Activated CD4-positive, alpha-beta T cell treated with anti-CD3 and anti-CD28 coated beads, Interleukin-2, amount 10 ng/mL, durations not matched to agents 24 days and 14 days (primary cell): ENCODE measurements around the gene DCK. TPM values are rescaled to one million over a fixed set of nuclear protein-coding genes. Genes with fewer than 3 reads are reported as not detected.
"Not testable (repeated sequence)": the region's sequence is repeated elsewhere in the genome, so short reads cannot be mapped to it uniquely, and the experiment has no call there.

Experiments
- DNase-seq: peaks from one replicate; pipeline ENCODE4 v3.0.0; 2022
- H3K27ac Mint-ChIP-seq: one replicate; pipeline ENCODE4 v1.8.0; 2022; ENCODE audit warnings: mild to moderate bottlenecking, mixed read lengths
- H3K27me3 Mint-ChIP-seq: one replicate; pipeline ENCODE4 v1.8.0; 2022; ENCODE audit warnings: mixed read lengths
- H3K36me3 Mint-ChIP-seq: one replicate; pipeline ENCODE4 v1.8.0; 2022; ENCODE audit warnings: low read depth, mild to moderate bottlenecking, mixed read lengths
- H3K4me1 Mint-ChIP-seq: one replicate; pipeline ENCODE4 v1.8.0; 2021; ENCODE audit warnings: mixed read lengths
- H3K4me3 Mint-ChIP-seq: one replicate; pipeline ENCODE4 v1.8.0; 2022; ENCODE audit warnings: mild to moderate bottlenecking, moderate library complexity, mixed read lengths
- H3K9me3 Mint-ChIP-seq: one replicate; pipeline ENCODE4 v1.8.0; 2021; ENCODE audit warnings: mixed read lengths
- intact Hi-C: fragments of 100-400 bp; cut with micrococcal nuclease; formaldehyde crosslinking; loops from one replicate; pipeline ENCODE4 v1.15.1; 2023
- total RNA-seq: library from RNA; stranded (reverse); gene quantifications from 2 replicates; pipeline ENCODE4 v1.2.3, GENCODE V29; 2022

DCK gene
- total RNA-seq, 1 donor from 2014 or later = 37.0 TPM

- Mint-ChIP-seq H3K27ac (no peak overlapping the region), H3K4me1 (no peaks in the 10 kb centered on the region), H3K9me3 (no peaks in the 10 kb centered on the region), H3K27me3 (no peaks in the 10 kb centered on the region), H3K4me3 (no peak overlapping the region), H3K36me3 (peaks cover 1% of the 10 kb centered on the region)
- intact Hi-C loops = no loop called here
- no peak for DNase-seq
These were observed 8.9 kb upstream of the DCK start for GRCh38 chr4:70984589-70984988.

DNA sequence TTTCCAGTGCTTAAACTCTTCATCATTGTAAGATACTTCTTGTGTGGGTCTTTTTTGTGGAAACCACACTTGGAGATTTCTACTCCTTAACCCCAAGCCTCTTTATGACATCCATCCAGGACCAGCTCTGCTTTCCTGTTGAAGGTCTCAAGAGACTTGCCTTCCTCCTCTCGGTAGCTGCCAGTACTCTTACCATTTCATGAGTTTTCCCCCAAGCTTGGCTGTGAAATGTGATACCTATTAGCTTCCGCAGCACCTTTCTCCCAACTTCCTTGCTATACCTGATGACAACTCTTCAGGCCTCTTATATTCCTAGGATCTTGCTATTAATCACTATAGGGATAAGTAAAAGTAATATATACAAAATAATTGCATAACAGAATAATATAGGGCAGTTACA lies 1.9 kb upstream of the DCK start:
- Mint-ChIP-seq H3K4me1 (peaks cover 33% of the 10 kb centered on the region), H3K36me3 (peaks cover 9% of the 10 kb centered on the region), H3K4me3 (no peak overlapping the region), H3K9me3 (no peaks in the 10 kb centered on the region), H3K27me3 (no peaks in the 10 kb centered on the region), H3K27ac (no peak overlapping the region)
- intact Hi-C loops = loop anchor here (10.0 kb wide), 1 partner anchor 257 kb away; no protein-coding TSS in a partner anchor
- DNase-seq = peak; percentile 52

DNA sequence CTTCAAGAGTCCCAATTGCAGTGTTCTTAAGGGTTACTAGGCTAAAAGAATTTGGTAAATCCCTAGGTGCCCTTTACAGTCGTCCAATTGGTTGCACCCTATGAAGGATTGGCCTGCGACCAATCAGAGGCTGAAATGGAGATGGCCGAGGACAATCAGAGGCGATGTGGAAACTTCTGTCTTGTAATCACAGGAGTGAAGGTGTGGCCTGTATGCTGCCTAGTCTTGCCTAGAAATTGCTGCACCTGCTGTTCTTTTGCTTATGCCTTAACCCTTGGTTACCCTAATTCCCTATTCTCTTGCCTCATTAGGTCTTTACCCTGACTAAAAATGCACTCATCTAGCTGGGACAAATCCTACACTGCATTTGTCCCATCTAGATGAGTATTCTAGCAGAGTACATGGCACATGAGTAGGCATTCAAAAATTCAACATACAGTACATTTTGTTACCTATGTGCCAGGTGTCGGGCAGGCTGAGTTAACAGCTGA lies 1.0 kb upstream of the DCK start:
- peaks cover 41% of the 10 kb centered on the region for H3K4me1 Mint-ChIP-seq
- no peaks in the 10 kb centered on the region for H3K27me3 Mint-ChIP-seq
- H3K36me3 Mint-ChIP-seq = peaks cover 10% of the 10 kb centered on the region
- intact Hi-C loops = loop anchor here (2.0 to 10.0 kb wide), 2 partner anchors 66 to 258 kb away; no protein-coding TSS in a partner anchor
- H3K4me3 Mint-ChIP-seq = peak overlapping the region; percentile 99
- H3K27ac Mint-ChIP-seq = peak overlapping the region; percentile 94
- no peaks in the 10 kb centered on the region for H3K9me3 Mint-ChIP-seq
- DNase-seq = peak; percentile 58

DNA sequence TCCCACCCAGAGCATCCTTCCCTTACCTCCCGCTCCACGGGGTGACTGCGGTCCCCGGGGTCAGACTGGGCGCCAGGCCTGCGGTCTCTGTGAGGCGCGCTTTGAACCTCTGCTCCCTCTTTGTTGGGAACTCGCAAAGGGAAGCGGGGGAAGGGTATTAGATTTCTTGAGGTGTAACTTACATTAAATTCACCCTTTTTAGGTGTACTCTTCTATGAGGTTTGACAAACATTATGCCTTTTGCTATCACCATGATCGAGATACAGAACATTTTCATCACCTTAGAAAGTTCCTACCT lies 569 bp downstream of the DCK start:
- no peak for DNase-seq
- H3K4me3 Mint-ChIP-seq = peak overlapping the region; percentile 99
- no peaks in the 10 kb centered on the region for H3K27me3 Mint-ChIP-seq
- peaks cover 49% of the 10 kb centered on the region for H3K4me1 Mint-ChIP-seq
- intact Hi-C loops = loop anchor here (10.0 kb wide), 1 partner anchor 259 kb away; no protein-coding TSS in a partner anchor
- H3K27ac Mint-ChIP-seq = peak overlapping the region; percentile 94
- peaks cover under 1% of the 10 kb centered on the region for H3K9me3 Mint-ChIP-seq
- H3K36me3 Mint-ChIP-seq = peaks cover 20% of the 10 kb centered on the region

DNA sequence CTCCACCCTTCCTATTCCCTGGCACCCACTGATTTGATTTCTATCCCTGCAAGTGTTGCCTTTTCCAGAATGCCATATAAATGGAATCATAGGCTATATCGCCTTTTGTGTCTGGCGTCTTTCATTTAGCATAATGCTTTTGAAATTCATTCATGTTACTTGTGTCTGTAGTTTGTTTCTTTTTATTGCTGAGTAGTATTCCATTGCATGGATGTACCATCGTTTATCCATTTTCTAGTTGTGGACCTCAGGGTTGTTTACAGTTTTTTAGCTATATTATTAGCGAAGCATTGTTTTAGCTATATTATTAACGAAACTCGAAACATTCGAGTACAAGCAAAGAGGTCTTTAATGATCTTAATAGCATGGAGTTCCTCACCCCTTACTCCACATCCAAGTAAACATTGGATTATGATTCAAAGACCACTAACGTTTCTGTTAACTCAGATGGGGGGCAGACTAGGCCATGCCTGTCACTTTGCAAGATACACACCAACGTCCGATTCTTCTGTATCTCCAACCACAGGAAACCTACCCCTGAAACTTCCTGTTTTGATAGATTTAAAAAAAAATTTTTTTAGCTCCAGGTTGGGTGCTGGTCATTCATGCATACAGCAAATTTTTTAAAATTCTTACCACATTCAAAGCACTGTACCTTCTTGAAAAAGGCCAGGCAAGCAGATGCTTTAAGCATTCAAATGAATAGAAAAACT lies 1.1 kb downstream of the DCK start:
- no peaks in the 10 kb centered on the region for H3K27me3 Mint-ChIP-seq
- peaks cover 25% of the 10 kb centered on the region for H3K36me3 Mint-ChIP-seq
- peak; percentile 67 for DNase-seq
- H3K4me1 Mint-ChIP-seq = peaks cover 52% of the 10 kb centered on the region
- peak overlapping the region; percentile 99 for H3K4me3 Mint-ChIP-seq
- peak overlapping the region; percentile 94 for H3K27ac Mint-ChIP-seq
- H3K9me3 Mint-ChIP-seq = peaks cover 4% of the 10 kb centered on the region
- intact Hi-C loops = loop anchor here (10.0 kb wide), 1 partner anchor 260 kb away; no protein-coding TSS in a partner anchor

DNA sequence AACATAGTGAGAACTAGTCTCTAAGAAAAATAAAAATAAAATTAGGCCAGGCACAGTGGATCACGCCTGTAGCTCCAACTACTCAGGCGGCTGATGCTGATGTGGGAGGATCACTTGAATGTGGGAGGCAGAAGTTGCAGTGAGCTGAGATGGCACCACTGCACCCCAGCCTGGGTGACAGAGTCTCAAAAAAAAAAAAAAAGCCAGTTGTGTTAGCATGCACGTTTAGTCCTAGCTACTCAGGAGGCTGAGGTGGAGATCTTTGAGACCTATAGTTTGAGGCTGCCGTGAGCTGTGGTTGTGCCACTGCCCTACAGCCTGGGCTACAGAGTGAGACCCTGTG lies 2.5 kb downstream of the DCK start:
- H3K27ac Mint-ChIP-seq = peak overlapping the region; percentile 94
- H3K27me3 Mint-ChIP-seq = no peaks in the 10 kb centered on the region
- peak overlapping the region; percentile 99 for H3K4me3 Mint-ChIP-seq
- peak; percentile 72 for DNase-seq
- H3K4me1 Mint-ChIP-seq = peaks cover 67% of the 10 kb centered on the region
- peaks cover 14% of the 10 kb centered on the region for H3K9me3 Mint-ChIP-seq
- H3K36me3 Mint-ChIP-seq = peaks cover 39% of the 10 kb centered on the region
- intact Hi-C loops = loop anchor here (10.0 kb wide), 1 partner anchor 261 kb away; no protein-coding TSS in a partner anchor

DNA sequence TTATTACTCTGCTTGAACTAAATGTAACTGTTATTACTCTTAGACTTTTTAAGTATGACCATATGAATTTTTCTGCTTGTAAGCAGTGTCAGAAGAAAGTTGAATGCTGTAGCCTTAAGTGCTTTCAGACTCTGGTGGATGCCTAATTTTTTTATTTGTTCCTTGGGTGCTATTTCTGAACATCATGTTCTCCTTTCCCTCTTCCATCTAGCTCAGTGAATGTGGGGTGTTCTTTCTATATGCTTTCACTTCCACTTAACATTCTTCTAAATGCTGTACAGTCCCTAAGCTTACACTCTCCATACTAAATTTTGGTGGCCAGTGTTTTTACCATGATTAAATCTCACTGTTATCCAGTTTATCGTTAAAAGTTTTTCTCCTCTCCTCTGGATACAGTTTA lies 3.6 kb downstream of the DCK start:
- Mint-ChIP-seq H3K4me1 (peaks cover 76% of the 10 kb centered on the region), H3K27me3 (no peaks in the 10 kb centered on the region), H3K9me3 (peaks cover 24% of the 10 kb centered on the region), H3K27ac (peak overlapping the region; percentile 94), H3K4me3 (peak overlapping the region; percentile 99), H3K36me3 (peaks cover 50% of the 10 kb centered on the region)
- intact Hi-C loops = loop anchor here (10.0 kb wide), 1 partner anchor 262 kb away; no protein-coding TSS in a partner anchor
- DNase-seq = peak; percentile 50

DNA sequence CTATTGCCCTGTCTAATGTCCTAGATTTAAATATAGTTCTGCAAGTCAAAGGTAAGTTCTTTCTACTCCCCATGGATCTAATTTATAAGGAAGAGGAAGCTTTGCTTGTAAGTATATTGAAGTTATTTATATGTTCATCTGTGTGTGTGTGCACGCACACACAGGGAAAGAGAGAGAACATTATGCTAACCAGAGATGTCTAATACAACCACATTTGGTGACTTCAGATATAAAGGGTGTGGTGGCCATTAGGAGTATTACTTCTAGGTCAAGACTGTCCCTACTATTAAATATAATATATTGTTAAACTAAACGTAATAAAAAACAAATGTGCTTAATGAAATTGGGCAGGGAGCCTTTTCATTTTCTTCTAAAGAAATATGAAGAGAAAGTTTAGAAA lies 4.1 kb downstream of the DCK start:
- Mint-ChIP-seq H3K9me3 (peaks cover 24% of the 10 kb centered on the region), H3K4me1 (peaks cover 79% of the 10 kb centered on the region), H3K27ac (peak overlapping the region; percentile 94), H3K36me3 (peaks cover 53% of the 10 kb centered on the region), H3K27me3 (no peaks in the 10 kb centered on the region), H3K4me3 (peak overlapping the region; percentile 99)
- intact Hi-C loops = loop anchor here (10.0 kb wide), 1 partner anchor 263 kb away; no protein-coding TSS in a partner anchor
- no peak for DNase-seq

DNA sequence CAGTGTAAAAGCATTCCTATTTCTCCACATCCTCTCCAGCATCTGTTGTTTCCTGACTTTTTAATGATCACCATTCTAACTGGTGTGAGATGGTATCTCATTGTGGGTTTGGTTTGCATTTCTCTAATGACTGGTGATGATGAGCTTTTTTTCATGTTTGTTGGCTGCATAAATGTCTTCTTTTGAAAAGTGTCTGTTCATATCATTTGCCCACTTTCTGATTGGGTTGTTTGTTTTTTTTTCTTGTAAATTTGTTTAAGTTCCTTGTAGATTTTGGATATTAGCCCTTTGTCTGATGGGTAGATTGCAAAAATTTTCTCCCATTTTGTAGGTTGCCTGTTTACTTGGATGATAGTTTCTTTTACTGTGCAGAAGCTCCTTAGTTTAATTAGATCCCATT lies 6.2 kb downstream of the DCK start:
- not testable (repeated sequence) for H3K27me3 Mint-ChIP-seq, DNase-seq
- intact Hi-C loops = loop anchor here (10.0 kb wide), 2 partner anchors 265 to 385 kb away; no protein-coding TSS in a partner anchor
- H3K36me3 Mint-ChIP-seq = peaks cover 61% of the 10 kb centered on the region
- H3K27ac Mint-ChIP-seq = peak overlapping the region; percentile 8
- peaks cover 89% of the 10 kb centered on the region for H3K4me1 Mint-ChIP-seq
- H3K4me3 Mint-ChIP-seq = peak overlapping the region; percentile 20
- H3K9me3 Mint-ChIP-seq = peaks cover 24% of the 10 kb centered on the region

DNA sequence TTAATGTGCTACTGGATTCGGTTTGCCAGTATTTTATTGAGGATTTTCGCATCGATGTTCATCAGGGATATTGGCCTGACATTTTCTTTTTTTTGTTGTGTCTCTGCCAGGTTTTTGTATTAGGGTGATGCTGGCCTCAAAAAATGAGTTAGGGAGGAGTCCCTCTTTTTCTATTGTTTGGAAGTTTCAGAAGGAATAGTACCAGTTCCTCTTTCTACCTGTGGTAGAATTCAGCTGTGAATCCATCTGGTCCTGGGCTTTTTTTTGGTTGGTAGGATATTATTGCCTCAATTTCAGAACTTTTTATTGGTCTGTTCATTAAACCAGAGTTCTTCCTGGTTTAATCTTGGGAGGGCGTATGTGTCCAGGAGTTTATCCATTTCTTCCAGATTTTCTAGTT lies 7.9 kb downstream of the DCK start:
- Mint-ChIP-seq H3K9me3 (peaks cover 24% of the 10 kb centered on the region), H3K4me1 (peaks cover 81% of the 10 kb centered on the region), H3K36me3 (peaks cover 56% of the 10 kb centered on the region), H3K27ac (peak overlapping the region; percentile 7)
- intact Hi-C loops = loop anchor here (10.0 kb wide), 1 partner anchor 387 kb away; no protein-coding TSS in a partner anchor
- H3K4me3 Mint-ChIP-seq, H3K27me3 Mint-ChIP-seq, DNase-seq: not testable (repeated sequence)

DNA sequence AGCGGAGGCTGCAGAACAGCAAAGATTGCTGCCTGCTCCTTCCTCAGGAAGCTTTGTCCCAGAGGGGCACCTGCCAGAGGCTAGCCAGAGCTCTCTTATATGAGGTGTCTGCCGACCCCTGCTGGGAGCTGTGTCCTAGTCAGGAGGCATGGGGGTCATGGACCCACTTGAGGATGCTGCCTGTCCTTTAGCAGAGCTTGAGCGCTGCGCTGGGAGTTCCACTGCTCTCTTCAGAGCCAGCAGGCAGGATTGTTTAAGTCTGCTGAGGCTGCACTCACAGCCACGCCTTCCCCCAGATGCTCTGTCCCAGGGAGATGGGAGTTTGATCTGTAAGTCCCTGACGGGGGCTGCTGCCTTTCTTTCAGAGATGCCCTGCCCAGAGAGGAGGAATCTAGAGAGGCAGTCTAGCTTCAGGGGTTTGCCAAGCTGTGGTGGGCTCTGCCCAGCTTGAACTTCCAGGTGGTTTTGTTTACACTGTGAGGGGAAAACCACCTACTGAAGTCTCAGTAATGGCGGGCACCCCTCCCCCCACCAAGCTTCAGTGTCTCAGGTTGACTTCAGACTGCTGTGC lies 10.9 kb downstream of the DCK start:
- H3K27ac Mint-ChIP-seq = peak overlapping the region; percentile 82
- H3K36me3 Mint-ChIP-seq = peaks cover 44% of the 10 kb centered on the region
- H3K27me3 Mint-ChIP-seq = no peaks in the 10 kb centered on the region
- intact Hi-C loops = loop anchor here (1.0 to 10.0 kb wide), 2 partner anchors 316 to 390 kb away; partner anchors contain the start of gene UTP3
- peaks cover 84% of the 10 kb centered on the region for H3K4me1 Mint-ChIP-seq
- H3K4me3 Mint-ChIP-seq = peak overlapping the region; percentile 73
- H3K9me3 Mint-ChIP-seq = peaks cover 21% of the 10 kb centered on the region
- peak; percentile 87 for DNase-seq

GRCh38 chr4:71005025-71005424 lies 11.6 kb downstream of the DCK start:
- peak overlapping the region; percentile 73 for H3K4me3 Mint-ChIP-seq
- peak overlapping the region; percentile 82 for H3K27ac Mint-ChIP-seq
- H3K9me3 Mint-ChIP-seq = peaks cover 17% of the 10 kb centered on the region
- H3K4me1 Mint-ChIP-seq = peaks cover 85% of the 10 kb centered on the region
- peaks cover 39% of the 10 kb centered on the region for H3K36me3 Mint-ChIP-seq
- not testable (repeated sequence) for H3K27me3 Mint-ChIP-seq, DNase-seq
- intact Hi-C loops = loop anchor here (5.0 to 10.0 kb wide), 2 partner anchors 298 to 390 kb away; no protein-coding TSS in a partner anchor

- peak overlapping the region; percentile 95 for H3K27ac Mint-ChIP-seq
- no peaks in the 10 kb centered on the region for H3K27me3 Mint-ChIP-seq
- peaks cover 73% of the 10 kb centered on the region for H3K4me1 Mint-ChIP-seq
- intact Hi-C loops = loop anchor here (1.0 to 10.0 kb wide), 3 partner anchors 13 to 392 kb away; partner anchors contain the start of gene DCK
- peak overlapping the region; percentile 80 for H3K4me3 Mint-ChIP-seq
- DNase-seq = peak; percentile 78
- H3K9me3 Mint-ChIP-seq = peaks cover 7% of the 10 kb centered on the region
- H3K36me3 Mint-ChIP-seq = peaks cover 27% of the 10 kb centered on the region
These were observed 12.9 kb downstream of the DCK start for GRCh38 chr4:71006203-71006907.
